Measurements from ENCODE around the gene KNDC1. TPM values are rescaled to one million over a fixed set of nuclear protein-coding genes. Genes with fewer than 3 reads are reported as not detected.

The KNDC1 gene
- total and polyA plus RNA-seq, 12 donors: 1.0 to 93.4 (median 39.0) TPM

DNA sequence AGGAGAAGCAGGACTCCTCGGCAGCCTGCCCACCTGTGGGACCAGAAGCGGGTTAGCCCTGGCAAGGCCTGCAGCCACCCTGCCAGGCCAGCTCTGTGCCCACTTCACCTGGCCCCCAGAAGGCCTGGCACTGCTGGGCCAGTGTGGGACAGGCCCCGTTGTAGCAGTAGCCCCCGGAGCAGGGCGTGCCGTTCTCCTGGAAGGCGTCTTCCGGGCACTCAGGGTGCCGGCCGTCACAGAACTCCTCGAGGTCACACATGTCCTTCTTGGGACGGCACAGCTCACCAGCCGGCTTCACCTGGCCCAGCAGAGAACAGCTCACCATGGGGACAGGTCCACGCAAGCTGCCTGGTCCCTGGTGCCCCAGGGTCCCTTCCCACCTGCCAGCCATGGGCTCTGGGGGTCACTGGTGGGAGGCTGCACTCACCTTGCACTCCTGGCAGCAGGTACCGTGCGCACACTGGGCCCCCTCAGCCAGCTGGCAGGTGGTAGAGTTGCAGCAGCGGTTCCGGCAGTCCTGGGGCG lies 110.8 kb downstream of the KNDC1 start:
- no peaks in the 10 kb centered on the region for H3K4me1 ChIP-seq (replicated peaks in 1 of 2)
- H3K27me3 ChIP-seq: no peaks in the 10 kb centered on the region
- H3K36me3 ChIP-seq (replicated peaks in 1 of 2): no peaks in the 10 kb centered on the region
- H3K4me3 ChIP-seq: no peak overlapping the region
- intact Hi-C loops (cut with DNase I): no loop called here
- no peak overlapping the region for H3K27ac ChIP-seq
- H3K9me3 ChIP-seq (replicated peaks in 1 of 3): no peaks in the 10 kb centered on the region
- WGBS, 4 donors: 87 to 98% (median 95%) methylated on average over 5 to 19 of the region's 19 CpGs
- TF ChIP-seq POLR2A (IDR thresholded peaks at IDR 0.05): no peak
- TF ChIP-seq, protein P1, sequence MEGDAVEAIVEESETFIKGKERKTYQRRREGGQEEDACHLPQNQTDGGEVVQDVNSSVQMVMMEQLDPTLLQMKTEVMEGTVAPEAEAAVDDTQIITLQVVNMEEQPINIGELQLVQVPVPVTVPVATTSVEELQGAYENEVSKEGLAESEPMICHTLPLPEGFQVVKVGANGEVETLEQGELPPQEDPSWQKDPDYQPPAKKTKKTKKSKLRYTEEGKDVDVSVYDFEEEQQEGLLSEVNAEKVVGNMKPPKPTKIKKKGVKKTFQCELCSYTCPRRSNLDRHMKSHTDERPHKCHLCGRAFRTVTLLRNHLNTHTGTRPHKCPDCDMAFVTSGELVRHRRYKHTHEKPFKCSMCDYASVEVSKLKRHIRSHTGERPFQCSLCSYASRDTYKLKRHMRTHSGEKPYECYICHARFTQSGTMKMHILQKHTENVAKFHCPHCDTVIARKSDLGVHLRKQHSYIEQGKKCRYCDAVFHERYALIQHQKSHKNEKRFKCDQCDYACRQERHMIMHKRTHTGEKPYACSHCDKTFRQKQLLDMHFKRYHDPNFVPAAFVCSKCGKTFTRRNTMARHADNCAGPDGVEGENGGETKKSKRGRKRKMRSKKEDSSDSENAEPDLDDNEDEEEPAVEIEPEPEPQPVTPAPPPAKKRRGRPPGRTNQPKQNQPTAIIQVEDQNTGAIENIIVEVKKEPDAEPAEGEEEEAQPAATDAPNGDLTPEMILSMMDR (IDR thresholded peaks at IDR 0.05): no peak
- DNase-seq: no peak

DNA sequence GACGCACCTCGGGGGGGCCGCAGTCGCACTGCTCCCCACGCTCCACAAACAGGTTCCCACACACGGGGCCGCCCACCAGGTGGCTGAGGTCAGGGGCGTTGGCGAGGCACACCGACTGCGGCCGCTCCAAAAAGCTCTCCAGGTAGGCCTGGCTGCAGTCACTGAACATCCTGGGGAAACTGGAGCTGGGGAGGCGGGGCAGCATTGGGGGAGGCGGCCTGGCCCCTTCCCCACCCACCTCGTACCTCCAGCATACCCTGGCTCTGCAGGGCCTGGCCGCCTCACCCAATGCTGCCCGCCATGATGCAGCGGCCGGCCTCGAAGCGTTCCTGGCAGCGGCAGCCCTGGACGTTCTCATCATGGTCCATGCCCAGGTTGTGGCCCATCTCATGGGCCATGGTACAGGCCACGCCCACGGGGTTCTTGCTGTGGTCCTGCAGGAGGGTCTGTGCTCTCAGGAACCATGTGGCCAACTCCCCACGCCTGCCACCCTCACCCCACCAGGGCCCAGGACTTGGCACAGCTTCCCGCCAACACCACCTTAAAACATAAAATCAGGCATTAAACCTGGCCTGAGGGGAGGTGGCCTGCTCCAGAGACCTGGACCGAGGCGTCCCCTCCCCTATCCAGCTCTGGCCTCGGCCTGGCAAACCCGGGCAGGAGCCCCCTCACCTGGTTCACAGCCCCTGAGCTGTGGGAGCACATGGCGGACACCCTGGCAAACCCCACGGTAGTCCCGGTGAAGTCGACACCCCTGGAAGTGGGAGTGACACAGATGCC lies 111.7 kb downstream of the KNDC1 start:
- intact Hi-C loops (cut with DNase I): no loop called here
- H3K4me1 ChIP-seq (replicated peaks in 1 of 2): peaks cover 0 to 5% of the 10 kb centered on the region in 2 donors
- WGBS, 4 donors: 86 to 90% (median 89%) methylated on average over 20 to 35 of the region's 35 CpGs
- H3K9me3 ChIP-seq (replicated peaks in 1 of 3): no peaks in the 10 kb centered on the region
- no peak overlapping the region for H3K4me3 ChIP-seq
- no peaks in the 10 kb centered on the region for H3K36me3 ChIP-seq (replicated peaks in 1 of 2)
- DNase-seq: no peak
- no peaks in the 10 kb centered on the region for H3K27me3 ChIP-seq
- no peak overlapping the region for H3K27ac ChIP-seq
- TF ChIP-seq, protein P1 (IDR thresholded peaks at IDR 0.05): no peak
- no peak for TF ChIP-seq POLR2A (IDR thresholded peaks at IDR 0.05)

DNA sequence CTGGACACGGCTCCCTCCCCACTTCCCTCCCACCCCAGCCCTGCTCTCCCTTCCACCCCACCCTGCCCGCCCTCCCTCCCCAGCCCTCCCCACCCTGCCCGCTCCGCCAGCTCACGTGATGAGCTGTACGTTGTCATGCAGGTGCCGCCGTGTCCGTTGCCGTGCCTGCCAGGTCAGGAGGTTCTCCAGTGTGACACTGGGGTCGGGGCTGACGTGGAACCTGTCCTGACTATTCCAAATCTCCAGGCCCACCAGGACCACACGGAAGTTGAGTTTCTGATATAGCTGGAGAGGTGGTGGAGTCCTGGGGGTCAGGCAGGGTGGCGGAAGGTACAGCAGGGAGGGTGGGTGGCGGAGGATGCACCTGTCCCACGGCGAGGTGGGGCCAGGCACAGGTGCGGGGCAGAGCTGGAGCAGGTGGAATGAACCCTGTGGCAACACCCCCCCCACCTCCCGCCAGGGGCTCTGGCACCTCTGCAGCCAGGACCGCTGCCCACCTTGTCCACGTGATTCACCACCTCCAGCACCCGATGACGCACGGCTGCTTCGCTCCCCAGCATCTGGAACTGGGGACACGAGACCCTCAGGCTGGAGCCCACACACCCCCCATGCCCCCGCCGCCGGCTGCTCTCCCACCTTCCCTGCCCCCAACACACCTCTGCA lies 112.4 kb downstream of the KNDC1 start:
- intact Hi-C loops (cut with DNase I): no loop called here
- Histone ChIP-seq H3K9me3 (replicated peaks in 1 of 3) (no peaks in the 10 kb centered on the region), H3K4me1 (replicated peaks in 1 of 2) (peaks cover 0 to 10% of the 10 kb centered on the region in 2 donors), H3K36me3 (replicated peaks in 1 of 2) (no peaks in the 10 kb centered on the region), H3K27me3 (no peaks in the 10 kb centered on the region), H3K27ac (no peak overlapping the region), H3K4me3 (no peak overlapping the region)
- no peak for TF ChIP-seq POLR2A (IDR thresholded peaks at IDR 0.05)
- TF ChIP-seq, protein P1 (IDR thresholded peaks at IDR 0.05): no peak
- 82 to 90% (median 87%) methylated on average over 3 to 29 of the region's 29 CpGs for WGBS, 4 donors
- DNase-seq: no peak

DNA sequence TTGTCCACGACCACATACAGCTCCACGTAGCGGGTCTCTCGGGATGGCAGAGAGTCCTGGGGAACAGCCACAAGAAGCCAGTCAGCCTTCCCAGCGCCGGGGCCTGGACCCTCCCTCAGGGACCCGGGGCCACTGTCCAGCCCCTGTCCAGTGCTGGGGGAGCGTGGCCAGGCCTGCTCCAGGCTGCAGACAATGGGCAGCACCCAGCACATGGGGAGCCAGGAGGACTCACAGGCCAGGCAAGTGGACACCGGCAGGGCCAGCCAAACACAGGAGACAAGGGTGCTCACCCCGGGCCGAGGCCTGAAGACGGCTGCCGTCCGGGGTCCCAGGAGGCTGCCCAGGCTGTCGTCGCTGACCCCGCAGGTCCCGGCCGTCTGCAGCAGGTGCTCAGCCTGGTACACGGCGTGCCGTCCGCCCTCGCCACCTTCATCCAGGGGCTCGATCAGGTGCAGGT lies 113.0 kb downstream of the KNDC1 start:
- intact Hi-C loops (cut with DNase I): no loop called here

More for the DNA sequence above, 113.0 kb downstream of the KNDC1 start:
- no peak for DNase-seq
- H3K27ac ChIP-seq: no peak overlapping the region
- peaks cover 0 to 15% of the 10 kb centered on the region in 2 donors for H3K4me1 ChIP-seq (replicated peaks in 1 of 2)
- no peaks in the 10 kb centered on the region for H3K27me3 ChIP-seq
- no peaks in the 10 kb centered on the region for H3K9me3 ChIP-seq (replicated peaks in 1 of 3)
- no peaks in the 10 kb centered on the region for H3K36me3 ChIP-seq (replicated peaks in 1 of 2)
- H3K4me3 ChIP-seq: no peak overlapping the region
- TF ChIP-seq POLR2A (IDR thresholded peaks at IDR 0.05): no peak
- TF ChIP-seq, protein P1 (IDR thresholded peaks at IDR 0.05): no peak
- whole genome bisulfite sequencing, 4 donors: 91 to 100% (median 94%) methylated on average over 2 to 25 of the region's 25 CpGs

All from adrenal gland (tissue), 12 donors.